ENCODE data around the gene SPG7. TPM values are rescaled to one million over a fixed set of nuclear protein-coding genes. Genes with fewer than 3 reads are reported as not detected.
A peak's percentile ranks its signal among the peaks of the same experiment; 100 is the strongest.

SPG7 gene
- total and polyA plus RNA-seq, 9 of the 15 experiments (the other 6 are each of a cell fraction or from before 2014, with no cell fraction given): 5.8 to 89.1 (median 49.4) TPM

DNA sequence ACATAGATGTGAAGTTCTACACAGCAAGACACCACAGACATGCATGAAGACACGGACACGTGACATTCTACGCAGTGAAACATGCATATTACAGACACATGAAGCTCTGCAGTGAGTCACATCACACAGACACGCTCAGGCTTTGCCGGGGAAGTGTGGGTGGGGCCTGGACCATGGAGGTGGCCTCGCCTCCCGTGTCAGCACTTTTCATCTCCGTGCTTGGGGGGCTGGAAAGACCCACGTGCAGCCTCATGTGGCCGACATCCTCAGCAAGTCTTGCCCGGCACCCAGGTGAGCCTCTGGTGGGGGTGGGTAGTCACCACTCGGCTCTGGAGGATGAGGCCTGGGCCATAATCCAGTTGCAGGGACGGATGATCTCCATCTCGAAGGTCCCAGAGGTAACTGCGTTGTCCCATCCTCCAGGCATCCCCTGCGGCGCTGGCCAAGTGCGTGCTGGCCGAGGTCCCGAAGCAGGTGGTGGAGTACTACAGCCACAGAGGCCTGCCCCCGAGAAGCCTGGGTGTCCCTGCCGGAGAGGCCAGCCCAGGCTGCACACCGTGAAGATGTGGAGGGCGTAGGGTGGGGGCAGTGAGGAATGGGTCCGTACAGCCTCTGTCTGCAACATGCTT lies 88.0 kb downstream of the SPG7 start:
- Histone ChIP-seq H3K9ac (ENCODE audit: insufficient read depth in 1 of 2, low read depth in 2 of 2, low read length in 2 of 2) (peak overlapping the region in 1 of 2 experiments; percentile 26; a peak in 1 of 4 replicates), H3K27me3 (ENCODE audit: control insufficient read depth in 2 of 2, insufficient read depth in 2 of 2, low read length in 2 of 2) (no peaks in the 10 kb centered on the region), H3K4me2 (ENCODE audit: insufficient read depth, low read length) (no peak overlapping the region), H3K9me3 (replicated peaks; ENCODE audit: control insufficient read depth, insufficient read depth, low read depth, low read length) (no peaks in the 10 kb centered on the region), H3K27ac (ENCODE audit: extremely low read depth, low read depth, low read length) (no peak overlapping the region; the same call in 2 of the 3 replicates), H2AFZ (ENCODE audit: low read depth, low read length) (no peak overlapping the region), H3K9me1 (ENCODE audit: control insufficient read depth, insufficient read depth, low read length) (no peaks in the 10 kb centered on the region), H4K20me1 (replicated peaks; ENCODE audit: control insufficient read depth, insufficient read depth, low read length) (no peaks in the 10 kb centered on the region), H3K4me3 (no peak overlapping the region), H3K36me3 (ENCODE audit: control insufficient read depth, insufficient read depth, low read length) (peaks cover 29% of the 10 kb centered on the region; the same call in 2 of the 3 replicates), H3K4me1 (replicated peaks in 1 of 2; ENCODE audit: control insufficient read depth in 2 of 2, insufficient read depth in 2 of 2, low read length in 2 of 2) (peaks cover 0 to 50% of the 10 kb centered on the region in 2 experiments; a peak in 2 of 5 replicates), H3K79me2 (ENCODE audit: control insufficient read depth, insufficient read depth, low read length) (no peaks in the 10 kb centered on the region)
- WGBS (ENCODE audit: insufficient coverage, low coverage, missing lambda C conversion rate): 81% methylated on average over 20 of the region's 25 CpGs
- no peak for DNase-seq (ENCODE audit: extremely low read depth in 1 of 4, low spot score in 3 of 4)
- CTCF ChIA-PET (ENCODE audit: low intra/inter-chr PET ratio): no interaction called here
- in situ Hi-C loops (cut with MboI) (loop anchor here (10.0 kb wide), 1 partner anchor 269 kb away; no protein-coding TSS in a partner anchor), intact Hi-C loops (cut with micrococcal nuclease) (no loop called here)
- POLR2A ChIA-PET: interaction anchor here (0.5 kb wide), 1 partner anchor 89 kb away, joined by 3 read pairs; no protein-coding TSS in a partner anchor
- ATAC-seq: no peak; the same call in 2 of the 3 replicates
- FAIRE-seq: no peak
- TF ChIP-seq, protein P1, sequence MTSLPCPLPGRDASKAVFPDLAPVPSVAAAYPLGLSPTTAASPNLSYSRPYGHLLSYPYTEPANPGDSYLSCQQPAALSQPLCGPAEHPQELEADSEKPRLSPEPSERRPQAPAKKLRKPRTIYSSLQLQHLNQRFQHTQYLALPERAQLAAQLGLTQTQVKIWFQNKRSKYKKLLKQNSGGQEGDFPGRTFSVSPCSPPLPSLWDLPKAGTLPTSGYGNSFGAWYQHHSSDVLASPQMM (CRISPR knock-in tag; IDR thresholded peaks at IDR 0.05): no peak
- TF ChIP-seq ZNF778 (CRISPR knock-in tag; IDR thresholded peaks at IDR 0.05) (no peak), KAT7 (CRISPR knock-in tag; IDR thresholded peaks at IDR 0.05; ENCODE audit: borderline replicate concordance) (no peak), KLF1 (tag; IDR thresholded peaks at IDR 0.05) (no peak), IRF9 (tag; IDR thresholded peaks at IDR 0.05) (no peak), PML (IDR thresholded peaks at IDR 0.05; ENCODE audit: low read length) (no peak), POLR2A (conservative IDR thresholded peaks at IDR 0.05) (peak; percentile 33; the same call in 1 of the 2 replicates), ZNF316 (IDR thresholded peaks at IDR 0.05) (peak; percentile 53), MED1 (CRISPR knock-in tag; IDR thresholded peaks at IDR 0.05; ENCODE audit: borderline replicate concordance) (no peak), POLR2G (IDR thresholded peaks at IDR 0.05; ENCODE audit: low read depth, low read length) (peak; percentile 28; the same call in 1 of the 2 replicates)
- TSS peak; percentile 29 for BruUV-seq (replicated peaks)
